D721Med (cell line): ENCODE measurements around the gene CASQ1.
A peak's percentile ranks its signal among the peaks of the same experiment; 100 is the strongest.

Source experiments
- DNase-seq: peaks from one replicate; pipeline ENCODE4 v3.0.0; 2011; ENCODE audit warnings: low spot score; ENCODE audit not compliant: insufficient read length
- FAIRE-seq: peaks from 2 replicates; lab custom pipeline; 2011; peaks lifted over from hg19 to GRCh38; lab: Jason Lieb, UNC
- TF ChIP-seq, protein P1 (sequence below): IDR thresholded peaks from 2 replicates; pipeline ENCODE4 v1.5.1; 2012; ENCODE audit warnings: mild to moderate bottlenecking, control low read depth; ENCODE audit not compliant: insufficient read depth; ENCODE audit errors: missing control alignments

CASQ1 gene

DNA sequence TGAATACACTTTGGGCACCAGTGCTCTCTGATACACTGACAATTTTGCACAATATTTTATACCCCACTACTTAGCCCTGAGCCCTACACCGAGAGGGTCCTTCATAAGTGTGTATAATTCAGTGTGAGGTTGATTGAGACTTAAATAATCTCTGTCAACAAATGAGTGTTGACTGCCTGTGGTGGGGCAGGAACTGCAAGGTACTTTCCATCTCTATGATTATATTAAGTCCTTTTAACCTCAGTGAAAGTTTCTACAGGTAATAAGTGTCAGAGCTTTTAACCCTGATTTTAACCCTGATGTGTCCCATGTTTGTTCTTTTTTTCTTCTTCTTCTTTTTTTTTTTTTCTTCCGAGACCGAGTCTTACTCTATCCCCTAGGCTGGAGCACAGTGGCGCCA, 5.8 kb downstream of the CASQ1 start:
- DNase-seq, result no peak
- FAIRE-seq, result no peak
- TF ChIP-seq, protein P1, sequence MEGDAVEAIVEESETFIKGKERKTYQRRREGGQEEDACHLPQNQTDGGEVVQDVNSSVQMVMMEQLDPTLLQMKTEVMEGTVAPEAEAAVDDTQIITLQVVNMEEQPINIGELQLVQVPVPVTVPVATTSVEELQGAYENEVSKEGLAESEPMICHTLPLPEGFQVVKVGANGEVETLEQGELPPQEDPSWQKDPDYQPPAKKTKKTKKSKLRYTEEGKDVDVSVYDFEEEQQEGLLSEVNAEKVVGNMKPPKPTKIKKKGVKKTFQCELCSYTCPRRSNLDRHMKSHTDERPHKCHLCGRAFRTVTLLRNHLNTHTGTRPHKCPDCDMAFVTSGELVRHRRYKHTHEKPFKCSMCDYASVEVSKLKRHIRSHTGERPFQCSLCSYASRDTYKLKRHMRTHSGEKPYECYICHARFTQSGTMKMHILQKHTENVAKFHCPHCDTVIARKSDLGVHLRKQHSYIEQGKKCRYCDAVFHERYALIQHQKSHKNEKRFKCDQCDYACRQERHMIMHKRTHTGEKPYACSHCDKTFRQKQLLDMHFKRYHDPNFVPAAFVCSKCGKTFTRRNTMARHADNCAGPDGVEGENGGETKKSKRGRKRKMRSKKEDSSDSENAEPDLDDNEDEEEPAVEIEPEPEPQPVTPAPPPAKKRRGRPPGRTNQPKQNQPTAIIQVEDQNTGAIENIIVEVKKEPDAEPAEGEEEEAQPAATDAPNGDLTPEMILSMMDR, result no peak

DNA sequence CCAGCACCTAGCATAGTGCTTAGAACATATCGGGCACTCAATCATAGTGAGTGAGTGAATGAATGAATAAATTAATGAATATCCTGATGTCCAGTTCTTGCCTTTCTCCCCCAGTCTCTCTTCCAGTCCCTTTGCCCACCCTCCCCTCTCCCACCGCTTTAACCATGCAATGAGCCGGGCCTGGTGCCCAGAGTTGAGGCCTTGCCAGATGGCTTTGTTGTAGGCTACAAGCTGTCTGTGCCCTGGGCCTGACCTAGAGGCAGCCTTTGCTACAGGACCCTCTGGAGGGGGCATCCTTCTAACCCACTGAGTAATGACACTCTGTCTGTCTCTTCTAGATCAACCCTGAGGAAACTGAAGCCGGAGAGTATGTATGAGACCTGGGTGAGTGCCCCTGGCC, 6.9 kb downstream of the CASQ1 start:
- no peak for DNase-seq
- TF ChIP-seq, protein P1, result no peak
- FAIRE-seq, result no peak

DNA sequence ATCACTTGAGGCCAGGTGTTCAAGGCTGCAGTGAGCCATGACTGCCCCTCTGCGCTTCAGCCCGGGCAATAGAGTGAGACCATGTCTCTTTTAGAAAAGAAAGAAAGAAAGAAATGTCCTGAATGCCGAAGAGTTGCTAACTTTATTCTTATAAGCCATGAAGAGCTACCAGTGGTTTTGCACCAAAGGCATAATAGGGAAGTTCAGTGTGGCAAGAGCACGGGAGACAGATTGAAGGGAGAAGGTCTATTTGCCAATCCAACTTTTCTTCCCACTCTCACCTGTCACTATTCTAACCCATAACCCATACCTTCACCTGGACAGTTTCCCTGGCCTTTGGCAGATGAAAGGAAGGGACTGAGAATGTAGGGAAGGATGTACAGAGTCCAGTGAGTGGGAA, 10.4 kb downstream of the CASQ1 start:
- TF ChIP-seq, protein P1, result no peak
- FAIRE-seq (no peak), DNase-seq (no peak)

DNA sequence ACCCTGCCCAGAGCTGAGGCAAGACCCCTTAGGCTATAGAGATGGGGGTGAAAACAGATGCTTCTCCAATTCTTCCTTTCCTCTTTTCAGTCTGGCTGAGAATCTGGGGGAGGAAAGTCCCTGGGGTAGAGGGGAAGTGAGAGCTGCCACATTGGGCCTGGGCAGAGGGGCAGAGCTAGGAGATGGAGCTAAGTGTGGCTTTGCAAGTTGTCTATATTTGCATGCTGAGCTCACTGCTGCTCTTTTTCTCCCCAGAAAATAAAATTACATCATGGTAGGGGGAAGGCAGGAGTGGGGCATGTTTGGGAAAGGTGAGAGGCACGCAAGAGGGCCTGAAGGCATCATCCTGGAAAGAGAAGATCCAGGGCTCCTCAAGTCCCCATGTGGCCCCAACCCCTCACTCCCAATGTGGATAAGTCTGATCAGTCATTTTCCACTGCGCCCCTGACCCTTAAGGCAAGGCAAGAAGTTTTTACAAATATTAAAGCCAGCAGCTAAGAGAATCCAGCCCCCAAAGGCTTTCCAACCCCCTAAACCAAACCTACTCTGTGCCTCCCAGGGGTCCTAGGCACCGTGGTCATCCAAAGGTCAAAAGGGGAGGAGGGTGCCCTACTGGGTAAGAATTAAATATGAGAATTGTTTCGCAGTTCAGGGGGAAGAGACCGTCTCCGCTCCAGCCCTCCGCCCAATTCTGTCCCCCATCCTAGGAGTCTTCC, 14.3 kb downstream of the CASQ1 start:
- FAIRE-seq (no peak), DNase-seq (no peak)
- TF ChIP-seq, protein P1, result no peak

DNA sequence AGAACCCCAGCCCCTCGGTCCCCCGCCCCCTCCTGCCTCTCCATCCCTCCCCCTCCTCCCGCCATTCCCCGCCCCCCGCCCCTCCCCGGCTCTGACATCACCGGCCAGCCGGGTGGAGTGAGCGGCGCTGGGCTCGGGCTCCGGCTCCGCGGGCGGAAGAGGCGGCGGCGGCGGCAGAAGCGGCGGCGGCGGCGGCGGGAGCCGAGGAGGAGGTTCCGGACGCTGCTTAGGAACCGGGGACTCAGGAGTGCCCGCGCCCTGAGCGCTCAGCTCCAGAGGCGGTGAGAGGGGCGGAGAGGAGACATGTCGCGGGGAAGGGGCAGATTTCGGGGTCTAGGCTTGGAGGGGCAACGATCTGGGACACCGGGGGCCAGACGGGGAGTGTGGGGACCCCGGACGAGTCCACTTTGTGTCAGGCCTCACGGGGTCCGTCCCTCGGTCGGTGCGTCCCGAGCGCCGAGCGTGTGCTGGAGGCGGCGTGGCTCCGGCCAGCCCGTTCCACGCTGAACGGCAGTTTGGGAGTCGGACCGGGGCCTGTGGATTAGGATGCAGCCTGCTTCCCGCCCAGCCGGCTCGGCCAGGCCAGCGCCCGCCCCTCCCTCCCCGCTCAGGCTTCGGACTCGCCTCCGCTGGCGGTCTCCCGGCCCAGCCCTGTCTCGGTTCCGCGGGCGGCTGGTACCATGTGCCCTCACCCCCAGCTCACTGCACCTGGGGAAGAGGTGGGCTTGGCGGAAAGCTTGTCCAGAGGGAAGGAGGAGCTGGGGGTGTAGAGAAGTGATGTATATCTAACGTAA, 15.1 kb downstream of the CASQ1 start, which contains the start of gene PEA15:
TSS of gene PEA15 (plus strand) at position 143 of the 794 bp plus-strand sequence. CDS start 6,161 bp downstream, outside the sequence.
- no peak for FAIRE-seq
- TF ChIP-seq, protein P1, result no peak
- peak; percentile 99 for DNase-seq

DNA sequence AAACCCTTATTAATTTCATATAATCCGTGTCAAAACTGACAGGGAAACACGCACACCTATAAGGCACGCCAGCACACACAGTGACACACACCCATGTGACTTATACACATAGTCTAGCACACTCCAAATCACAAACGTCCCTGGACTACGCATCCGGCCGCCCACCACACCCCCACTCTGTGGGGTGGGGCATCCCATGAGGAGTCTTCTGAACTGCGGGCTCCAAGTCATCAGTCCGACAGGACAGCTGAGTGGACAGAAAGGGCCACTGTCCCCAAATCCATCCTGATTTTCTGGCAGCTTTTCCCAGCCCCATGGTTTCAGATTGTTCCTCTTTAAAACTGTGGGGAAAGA, 15.6 kb downstream of the CASQ1 start:
- FAIRE-seq (no peak), DNase-seq (no peak)
- TF ChIP-seq, protein P1, result no peak
